SJCRH30 (cell line): Measurements from ENCODE around the gene PGAP3. TPM values are rescaled to one million over a fixed set of nuclear protein-coding genes. Genes with fewer than 3 reads are reported as not detected.
A peak's percentile ranks its signal among the peaks of the same experiment; 100 is the strongest.

ENCODE experiments used
- DNase-seq, 2 experiments: peaks; one replicate each; pipeline ENCODE4 v3.0.0-alpha.2; 2015 to 2020
- H3K27ac ChIP-seq: fragments of 250-450 bp; sonication (Bioruptor Pico); 2 replicates; pipeline ENCODE4 v1.5.1; 2020; ENCODE audit warnings: mild to moderate bottlenecking, moderate library complexity
- H3K27me3 ChIP-seq: fragments of 250-450 bp; sonication (Bioruptor Pico); 2 replicates; pipeline ENCODE4 v1.5.1; 2020; ENCODE audit warnings: mild to moderate bottlenecking, moderate library complexity
- H3K36me3 ChIP-seq: fragments of 250-450 bp; sonication (Bioruptor Pico); 2 replicates; pipeline ENCODE4 v1.5.1; 2020; ENCODE audit warnings: mild to moderate bottlenecking, moderate library complexity
- H3K4me1 ChIP-seq: fragments of 250-450 bp; sonication (Bioruptor Pico); 2 replicates; pipeline ENCODE4 v1.5.1; 2020; ENCODE audit warnings: mild to moderate bottlenecking, moderate library complexity
- H3K4me3 ChIP-seq: fragments of 250-450 bp; sonication (Bioruptor Pico); 2 replicates; pipeline ENCODE4 v1.5.1; 2020; ENCODE audit warnings: mild to moderate bottlenecking, moderate library complexity
- H3K9me3 ChIP-seq: fragments of 250-450 bp; sonication (Bioruptor Pico); replicated peaks from 2 replicates; pipeline ENCODE4 v1.5.1; 2020; ENCODE audit warnings: mild to moderate bottlenecking, moderate library complexity
- total RNA-seq: library from RNA; depleted of rRNA; stranded (reverse); fragments of >200 nt; shearing (Covaris generic); gene quantifications from 2 replicates; pipeline ENCODE4 v1.2.3, GENCODE V29; 2014

The PGAP3 gene
- total RNA-seq, 1 experiment from 2014 or later = 3.1 TPM

DNA sequence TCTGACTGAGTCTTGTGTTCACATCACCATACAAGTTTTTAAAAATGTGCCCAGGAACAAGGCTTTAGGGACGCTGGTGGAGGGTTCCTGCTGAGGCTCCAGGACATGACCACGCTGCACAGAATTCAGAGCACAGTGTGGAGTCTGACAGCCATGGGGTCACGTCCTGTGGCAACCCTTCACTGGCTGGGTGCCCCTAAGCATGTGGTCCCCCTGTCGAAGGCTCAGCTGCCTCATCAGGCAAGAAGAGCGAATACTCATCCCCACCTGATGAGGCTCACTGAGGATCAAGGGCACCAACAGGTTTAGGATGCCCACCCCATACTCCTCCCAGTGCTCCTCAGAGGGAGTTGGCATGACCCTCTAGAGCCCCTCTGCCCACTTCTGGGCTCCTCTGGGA lies 13.7 kb downstream of the PGAP3 start:
- Histone ChIP-seq H3K27ac (no peak overlapping the region), H3K4me3 (no peak overlapping the region), H3K9me3 (no peaks in the 10 kb centered on the region), H3K36me3 (no peaks in the 10 kb centered on the region), H3K27me3 (no peaks in the 10 kb centered on the region), H3K4me1 (peaks cover 29% of the 10 kb centered on the region)
- DNase-seq = no peak

GRCh38 chr17:39673335-39674081 lies 14.3 kb downstream of the PGAP3 start:
- Histone ChIP-seq H3K9me3 (no peaks in the 10 kb centered on the region), H3K27me3 (no peaks in the 10 kb centered on the region), H3K36me3 (no peaks in the 10 kb centered on the region), H3K4me3 (no peak overlapping the region), H3K27ac (no peak overlapping the region), H3K4me1 (peaks cover 22% of the 10 kb centered on the region)
- DNase-seq = no peak

DNA sequence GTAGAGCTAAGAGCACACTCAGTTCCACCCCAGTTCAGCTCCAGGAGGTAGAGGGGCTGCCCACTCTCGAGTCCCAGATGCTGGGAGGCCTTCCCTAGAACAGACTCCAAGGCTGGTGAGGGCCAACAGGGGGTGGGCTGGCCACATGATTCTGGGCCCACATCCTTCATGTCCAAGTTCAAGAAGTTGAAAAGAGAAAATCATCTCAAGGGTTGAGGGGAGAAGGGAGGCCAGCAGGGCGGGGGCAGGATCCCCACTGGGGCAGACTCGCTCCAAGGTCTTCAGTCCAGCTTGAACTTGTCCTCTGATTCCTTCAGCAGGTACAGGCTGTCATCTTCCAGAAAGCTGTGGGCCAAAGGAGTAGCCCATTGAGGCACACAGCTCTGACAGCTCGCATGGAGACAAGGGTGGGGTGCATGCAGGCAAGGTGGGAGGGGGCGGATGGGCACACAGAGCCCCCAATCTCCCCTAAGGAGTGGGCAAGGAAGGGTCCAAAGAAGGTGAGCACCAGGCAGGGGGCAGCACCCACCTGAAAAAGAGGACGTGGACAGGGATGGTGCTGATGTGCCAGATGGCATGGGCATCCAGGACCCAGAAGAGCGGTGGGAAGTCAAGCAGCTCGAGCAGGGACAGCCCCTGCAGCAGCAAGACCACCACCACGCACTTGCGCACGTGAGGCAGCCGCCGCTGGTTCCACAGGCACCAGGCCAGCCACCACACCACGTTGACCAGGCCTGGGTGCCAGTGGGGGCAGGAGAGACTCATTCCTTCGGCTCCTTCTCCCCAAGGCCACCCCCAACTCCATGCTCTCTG lies 15.1 kb downstream of the PGAP3 start:
- Histone ChIP-seq H3K4me1 (peaks cover 15% of the 10 kb centered on the region), H3K36me3 (no peaks in the 10 kb centered on the region), H3K4me3 (no peak overlapping the region), H3K27ac (no peak overlapping the region), H3K9me3 (no peaks in the 10 kb centered on the region), H3K27me3 (no peaks in the 10 kb centered on the region)
- DNase-seq = no peak

GRCh38 chr17:39671651-39672521 lies 16.0 kb downstream of the PGAP3 start:
- Histone ChIP-seq H3K36me3 (no peaks in the 10 kb centered on the region), H3K4me1 (peaks cover 14% of the 10 kb centered on the region), H3K27me3 (no peaks in the 10 kb centered on the region), H3K27ac (no peak overlapping the region), H3K9me3 (no peaks in the 10 kb centered on the region), H3K4me3 (no peak overlapping the region)
- DNase-seq = peak; percentile 68 to 81

GRCh38 chr17:39670746-39671145 lies 17.1 kb downstream of the PGAP3 start:
- no peaks in the 10 kb centered on the region for H3K27me3 ChIP-seq
- H3K4me1 ChIP-seq = peaks cover 25% of the 10 kb centered on the region

GRCh38 chr17:39669897-39670735 lies 17.7 kb downstream of the PGAP3 start:
- H3K9me3 ChIP-seq = no peaks in the 10 kb centered on the region
- H3K36me3 ChIP-seq = no peaks in the 10 kb centered on the region
- no peak overlapping the region for H3K4me3 ChIP-seq
- DNase-seq = no peak
- H3K27ac ChIP-seq = no peak overlapping the region
- H3K4me1 ChIP-seq = peaks cover 29% of the 10 kb centered on the region
- H3K27me3 ChIP-seq = no peaks in the 10 kb centered on the region

More at GRCh38 chr17:39670746-39671145, 17.1 kb downstream of the PGAP3 start:
- DNase-seq = no peak
- Histone ChIP-seq H3K4me3 (no peak overlapping the region), H3K36me3 (no peaks in the 10 kb centered on the region), H3K27ac (no peak overlapping the region), H3K9me3 (no peaks in the 10 kb centered on the region)

DNA sequence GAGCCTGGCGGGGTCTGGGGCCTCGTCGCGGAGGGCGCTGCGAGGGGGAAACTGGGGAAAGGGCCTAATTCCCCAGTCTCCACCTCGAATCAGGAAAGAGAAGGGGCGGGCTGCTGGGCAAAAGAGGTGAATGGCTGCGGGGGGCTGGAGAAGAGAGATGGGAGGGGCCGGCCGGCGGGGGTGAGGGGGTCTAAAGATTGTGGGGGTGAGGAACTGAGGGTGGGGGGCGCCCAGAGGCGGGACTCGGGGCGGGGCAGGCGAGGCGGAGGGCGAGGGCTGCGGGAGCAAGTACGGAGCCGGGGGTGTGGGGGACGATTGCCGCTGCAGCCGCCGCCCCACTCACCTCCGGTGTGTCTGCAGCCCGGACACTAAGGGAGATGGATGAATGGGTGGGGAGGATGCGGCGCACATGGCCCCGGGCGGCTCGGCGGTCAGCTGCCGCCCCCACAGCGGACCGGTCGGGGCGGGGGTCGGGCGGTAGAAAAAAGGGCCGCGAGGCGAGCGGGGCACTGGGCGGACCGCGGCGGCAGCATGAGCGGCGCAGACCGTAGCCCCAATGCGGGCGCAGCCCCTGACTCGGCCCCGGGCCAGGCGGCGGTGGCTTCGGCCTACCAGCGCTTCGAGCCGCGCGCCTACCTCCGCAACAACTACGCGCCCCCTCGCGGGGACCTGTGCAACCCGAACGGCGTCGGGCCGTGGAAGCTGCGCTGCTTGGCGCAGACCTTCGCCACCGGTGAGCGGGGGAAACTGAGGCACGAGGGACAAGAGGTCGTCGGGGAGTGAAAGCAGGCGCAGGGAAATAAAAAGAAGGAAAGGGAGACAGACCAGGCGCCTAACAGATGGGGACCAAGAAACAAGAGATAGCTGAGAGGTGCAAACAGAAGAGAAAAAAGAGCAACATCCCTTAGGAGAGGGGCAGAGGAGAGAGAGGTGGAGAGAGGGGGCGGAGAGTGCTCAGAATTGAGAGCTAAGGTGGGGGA lies 19.6 kb downstream of the PGAP3 start, which contains the start of gene PNMT:
Gene PNMT, plus strand, starts transcription at position 509 of the 980 bp plus-strand sequence. Its CDS starts 23 bp downstream, at position 532.
- H3K4me3 ChIP-seq = peak within 1 kb of the TSS; percentile 65
- H3K27ac ChIP-seq = peak within 1 kb of the TSS; percentile 76
- no peaks in the 10 kb centered on the region for H3K27me3 ChIP-seq

GRCh38 chr17:39667262-39667944 lies 20.5 kb downstream of the PGAP3 start:
- H3K27ac ChIP-seq = peak overlapping the region; percentile 76
- peak overlapping the region; percentile 65 for H3K4me3 ChIP-seq

More for the DNA sequence above, 19.6 kb downstream of the PGAP3 start, which contains the start of gene PNMT:
- Histone ChIP-seq H3K36me3 (no peaks in the 10 kb centered on the region), H3K9me3 (no peaks in the 10 kb centered on the region), H3K4me1 (peaks cover 26% of the 10 kb centered on the region)
- DNase-seq = no peak

DNA sequence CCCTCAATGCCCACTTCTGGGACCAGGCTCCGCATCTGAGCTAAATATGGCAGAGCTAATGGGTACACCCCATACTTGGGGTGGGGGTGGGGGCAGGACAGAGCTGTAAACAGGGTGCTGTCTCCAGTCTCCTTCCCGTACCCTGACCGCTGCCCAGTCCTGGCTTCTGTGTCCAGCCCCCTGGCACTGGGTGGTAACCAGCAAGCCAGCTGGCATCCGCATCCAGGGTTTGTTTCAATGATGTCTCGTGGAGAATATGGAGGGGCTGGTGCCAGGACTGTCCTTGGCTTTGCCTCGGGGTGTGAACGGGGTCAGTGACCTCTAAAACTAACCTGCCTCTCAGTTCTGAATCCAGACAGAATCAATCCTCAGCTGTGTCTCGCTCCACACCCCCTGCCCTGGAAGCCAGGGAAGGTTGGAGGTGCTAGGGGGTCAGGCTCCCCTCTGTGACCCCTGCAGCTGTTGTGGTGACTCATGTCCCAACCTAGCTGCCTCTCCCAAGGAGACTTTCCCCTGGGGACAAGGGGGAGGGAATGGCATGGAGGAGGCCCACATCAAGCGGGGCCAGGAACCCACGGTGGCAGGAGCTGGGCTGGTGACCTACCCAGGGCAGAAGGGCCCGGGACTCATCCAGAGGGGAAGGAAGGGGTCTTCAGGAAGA lies 21.1 kb downstream of the PGAP3 start:
- DNase-seq = peak; percentile 81 to 85
- Histone ChIP-seq H3K27ac (peak overlapping the region; percentile 76), H3K4me1 (peaks cover 26% of the 10 kb centered on the region), H3K27me3 (no peaks in the 10 kb centered on the region), H3K36me3 (0 out of 2 replicates have a peak, but pooled peaks cover 2% of the 10 kb centered on the region), H3K9me3 (no peaks in the 10 kb centered on the region), H3K4me3 (peak overlapping the region; percentile 65)

More at GRCh38 chr17:39667262-39667944, 20.5 kb downstream of the PGAP3 start:
- Histone ChIP-seq H3K9me3 (no peaks in the 10 kb centered on the region), H3K4me1 (peaks cover 26% of the 10 kb centered on the region), H3K27me3 (no peaks in the 10 kb centered on the region), H3K36me3 (no peaks in the 10 kb centered on the region)
- DNase-seq = peak; percentile 52 to 53

DNA sequence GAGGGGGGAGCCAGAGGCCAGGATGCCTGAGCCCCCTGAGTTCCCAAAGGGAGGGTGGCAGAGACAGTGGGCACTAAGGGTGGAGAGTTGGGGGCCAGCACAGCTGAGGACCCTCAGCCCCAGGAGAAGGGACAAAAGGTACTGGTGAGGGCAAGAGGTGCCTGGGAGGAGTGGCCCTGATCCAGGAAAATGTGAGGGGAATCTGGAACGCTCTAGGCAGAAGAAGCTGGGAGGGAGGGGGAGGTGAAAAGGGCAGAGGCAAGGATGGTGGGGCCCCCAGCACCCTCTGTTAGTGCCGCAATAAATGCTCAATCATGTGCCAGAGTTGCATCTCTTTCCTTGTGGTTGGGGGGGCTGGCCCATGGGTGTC lies 21.6 kb downstream of the PGAP3 start:
- Histone ChIP-seq H3K9me3 (no peaks in the 10 kb centered on the region), H3K4me3 (no peak overlapping the region), H3K27me3 (no peaks in the 10 kb centered on the region), H3K27ac (peak overlapping the region; percentile 76), H3K4me1 (peaks cover 31% of the 10 kb centered on the region), H3K36me3 (0 out of 2 replicates have a peak, but pooled peaks cover 2% of the 10 kb centered on the region)
- no peak for DNase-seq

- Histone ChIP-seq H3K4me1 (peaks cover 36% of the 10 kb centered on the region), H3K36me3 (0 out of 2 replicates have a peak, but pooled peaks cover 2% of the 10 kb centered on the region), H3K9me3 (no peaks in the 10 kb centered on the region), H3K27me3 (no peaks in the 10 kb centered on the region), H3K4me3 (no peak overlapping the region), H3K27ac (no peak overlapping the region)
- peak in 1 of 2 experiments; percentile 51 for DNase-seq
Measured at GRCh38 chr17:39665642-39666224, 22.1 kb downstream of the PGAP3 start.
